Femur (tissue), 1 donor: ENCODE results near the gene DPY19L2.
A peak's percentile ranks its signal among the peaks of the same experiment; 100 is the strongest.
"Not testable (repeated sequence)": the region's sequence is repeated elsewhere in the genome, so short reads cannot be mapped to it uniquely, and the experiment has no call there.

Experiments used
- DNase-seq: peaks from one replicate; pipeline ENCODE4 v3.0.0-alpha.2; 2017

DPY19L2 gene

DNA sequence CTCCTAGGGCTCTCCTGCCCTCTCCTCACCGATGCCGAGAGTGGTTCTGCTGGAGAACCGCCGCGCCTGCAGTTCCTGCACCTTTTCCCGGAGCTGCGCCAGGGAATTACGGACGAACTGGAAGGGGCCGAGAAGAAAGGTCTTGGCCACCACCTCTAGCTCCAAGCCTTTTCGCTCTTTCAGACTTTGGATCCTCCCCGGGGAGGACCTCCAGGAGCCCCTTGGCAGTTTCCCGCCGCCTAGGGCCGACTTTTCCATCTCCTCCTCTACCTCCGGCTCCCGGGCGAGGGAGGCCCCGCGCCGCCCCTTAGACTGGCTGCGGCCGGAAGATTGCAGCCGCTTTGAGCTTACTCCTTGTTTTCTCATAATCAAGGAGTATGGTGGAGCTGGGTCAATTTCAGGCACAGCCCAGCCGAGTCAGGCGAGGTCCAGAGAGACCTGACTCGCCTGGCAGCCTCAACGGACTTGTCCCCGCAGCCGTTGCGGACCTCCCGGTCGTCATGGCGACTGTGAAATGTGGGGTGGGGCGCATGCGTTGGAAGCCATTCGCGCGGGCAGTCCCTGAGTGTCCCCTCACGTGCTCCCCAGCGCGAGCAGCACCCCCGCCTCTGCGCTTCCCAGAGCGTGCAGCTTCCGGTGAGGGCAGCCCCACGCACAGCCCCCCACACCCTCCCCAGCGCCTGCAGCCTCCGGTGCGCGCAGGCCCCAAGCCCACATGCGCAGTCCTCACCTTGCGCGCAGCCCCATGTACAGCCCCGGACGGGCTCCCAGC lies at the start of gene DPY19L2:
DPY19L2 (minus strand) TSS at position 466 of the 772 bp plus-strand sequence; CDS start at position 366, 100 bp downstream.
- DNase-seq, result peak; percentile 83

DNA sequence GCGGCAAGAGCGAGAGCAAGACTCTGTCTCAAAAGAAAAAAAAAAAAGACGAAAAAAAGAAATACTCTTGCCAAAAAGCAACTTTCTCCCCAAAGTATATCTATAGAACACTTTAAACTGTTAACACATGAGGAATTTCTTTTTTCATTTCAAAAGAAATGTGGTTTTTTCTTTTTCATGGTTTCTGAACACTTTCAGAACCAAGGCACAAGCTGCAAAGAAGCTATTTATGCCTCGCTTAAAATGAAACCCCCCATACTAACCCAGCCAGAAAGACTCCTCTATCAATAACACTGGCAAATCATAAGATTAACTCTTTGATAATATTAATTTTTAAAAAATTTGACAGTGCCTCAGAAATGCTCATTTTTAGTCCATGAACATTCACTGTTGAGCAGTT lies 48.6 kb upstream of the DPY19L2 start:
- not testable (repeated sequence) for DNase-seq

DNA sequence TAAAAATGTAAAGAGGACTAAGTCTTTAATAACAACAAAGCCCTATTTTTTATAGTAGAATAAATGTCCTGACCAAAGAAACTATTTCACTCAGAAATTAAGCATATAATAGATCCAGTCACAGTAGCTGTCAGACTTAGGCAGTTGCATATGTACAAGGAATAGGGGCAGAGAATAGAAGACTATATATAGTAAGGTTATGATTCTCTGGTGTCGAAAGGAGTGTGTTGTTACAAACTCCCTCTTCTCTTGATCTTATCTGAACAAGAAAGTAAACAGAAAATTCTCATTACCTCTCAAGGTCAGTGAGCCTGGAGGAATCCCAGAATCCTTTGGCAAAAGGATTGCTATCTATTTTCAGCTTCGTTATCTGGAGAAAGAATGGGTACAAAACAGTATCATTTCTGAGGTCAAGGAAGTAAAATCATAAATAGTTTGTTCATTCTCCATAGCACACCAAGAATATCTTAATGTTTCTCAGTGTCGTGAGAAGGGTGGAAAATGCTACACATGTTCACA lies 46.9 kb upstream of the DPY19L2 start:
- DNase-seq, result not testable (repeated sequence)

DNA sequence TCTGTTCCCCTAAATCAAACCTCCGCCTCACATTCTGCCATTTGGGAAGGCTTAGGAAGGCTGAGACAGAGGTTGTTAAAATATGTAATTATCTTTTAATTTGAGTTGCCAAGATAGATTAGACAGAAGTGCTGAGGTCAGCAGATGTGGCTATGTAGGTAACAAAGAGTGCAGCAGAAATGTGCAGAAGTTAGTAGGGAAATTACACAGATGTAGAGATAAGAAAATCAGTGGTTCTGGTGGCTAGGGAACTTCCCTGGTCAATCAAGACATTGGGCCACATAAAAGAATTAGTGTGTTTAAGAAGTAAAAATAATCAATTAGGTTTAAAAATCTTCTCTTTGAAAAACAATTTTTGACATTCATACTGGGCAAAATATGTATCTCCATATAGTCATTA lies 46.1 kb upstream of the DPY19L2 start:
- DNase-seq, result not testable (repeated sequence)

GRCh38 chr12:63713681-63714075 lies 45.4 kb upstream of the DPY19L2 start:
- not testable (repeated sequence) for DNase-seq

DNA sequence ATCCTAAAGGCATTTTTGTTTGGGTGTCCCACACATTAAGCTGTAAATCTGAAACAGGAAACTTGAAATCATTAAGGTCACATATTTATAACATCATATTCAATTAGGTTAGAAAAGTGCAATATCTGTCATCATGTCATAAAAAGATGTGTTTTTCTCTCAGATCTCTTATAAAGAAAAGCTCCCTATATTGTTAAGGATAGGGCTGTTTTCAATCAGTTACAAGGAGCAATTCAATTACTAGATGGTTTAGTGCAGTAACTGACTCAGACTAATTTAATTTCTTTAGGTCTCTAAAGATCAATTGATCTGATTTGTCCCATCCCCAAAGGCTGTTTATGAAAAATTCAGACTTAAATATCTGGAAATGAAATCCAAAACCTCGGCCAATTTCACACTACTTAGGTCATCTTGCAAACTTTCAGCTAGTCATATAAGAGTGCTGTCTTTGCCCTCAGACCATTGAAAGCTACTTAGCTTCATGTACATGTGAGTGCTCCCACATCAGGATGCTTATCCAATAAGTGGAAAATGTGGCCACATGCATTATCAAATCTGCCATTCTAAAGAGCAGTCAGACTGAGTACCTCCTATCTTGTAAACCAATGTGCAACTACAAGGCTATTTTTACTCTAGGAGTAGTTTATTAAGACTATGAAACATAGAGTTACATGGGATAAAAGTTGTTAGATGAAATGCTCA lies 44.8 kb upstream of the DPY19L2 start:
- not testable (repeated sequence) for DNase-seq

GRCh38 chr12:63712376-63712974 lies 44.2 kb upstream of the DPY19L2 start:
- DNase-seq, result not testable (repeated sequence)

GRCh38 chr12:63711339-63711738 lies 43.0 kb upstream of the DPY19L2 start:
- not testable (repeated sequence) for DNase-seq

- no peak for DNase-seq
Observed at GRCh38 chr12:63706336-63706735, 38.0 kb upstream of the DPY19L2 start.

DNA sequence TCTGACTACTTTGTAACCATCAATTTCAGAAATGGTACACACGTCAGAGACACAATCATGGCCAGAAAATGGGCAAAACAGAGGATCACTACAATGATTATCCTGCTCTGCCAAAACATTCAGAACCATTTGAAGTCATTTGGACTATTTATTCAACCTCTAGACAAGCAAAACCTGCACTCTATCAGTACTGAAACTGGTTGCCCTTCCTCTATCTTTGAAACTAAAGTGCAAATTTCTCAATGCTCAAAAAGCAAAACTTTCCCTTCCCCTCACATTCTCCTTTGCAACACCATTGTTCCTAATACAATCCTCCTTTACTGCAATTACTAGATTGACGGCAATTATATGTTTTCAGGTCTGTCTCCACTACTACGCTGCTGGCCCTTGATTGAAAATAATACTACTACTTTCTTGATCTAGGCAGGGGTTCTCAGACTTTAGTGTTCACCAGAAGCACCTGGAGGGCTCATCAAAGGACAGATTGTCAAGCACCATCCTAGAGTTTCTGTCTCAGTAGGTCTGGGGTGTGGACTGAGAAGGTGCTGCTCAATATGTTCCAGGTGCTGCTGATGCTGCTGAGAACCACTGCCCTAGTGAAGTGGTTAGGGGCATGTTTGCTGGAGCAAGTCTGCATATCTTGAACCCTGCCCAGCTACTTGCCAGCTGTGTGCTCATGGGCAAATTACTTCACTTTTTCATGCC lies 31.5 kb upstream of the DPY19L2 start:
- DNase-seq, result not testable (repeated sequence)

- DNase-seq, result not testable (repeated sequence)
Observed at GRCh38 chr12:63699011-63699410, 30.7 kb upstream of the DPY19L2 start.

DNA sequence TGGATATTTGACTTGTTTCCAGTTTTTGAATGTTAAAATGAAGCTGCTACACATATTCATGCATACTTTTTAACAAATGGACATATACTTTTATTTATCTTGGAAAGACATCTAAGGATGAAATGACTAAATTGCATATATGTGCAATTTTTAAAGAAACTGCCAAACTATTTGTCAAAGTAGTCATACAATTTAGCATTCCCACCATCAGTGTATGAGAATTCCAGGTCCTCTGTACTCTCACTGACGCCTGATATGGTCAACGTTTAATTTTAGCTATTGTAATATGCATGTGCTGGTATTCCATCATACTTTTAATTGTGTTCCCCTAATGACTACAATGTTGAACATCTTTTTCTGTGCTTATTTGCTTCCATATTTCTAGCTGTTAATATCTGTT lies 22.5 kb upstream of the DPY19L2 start:
- not testable (repeated sequence) for DNase-seq

- not testable (repeated sequence) for DNase-seq
Observed at GRCh38 chr12:63689141-63689540, 20.8 kb upstream of the DPY19L2 start.

DNA sequence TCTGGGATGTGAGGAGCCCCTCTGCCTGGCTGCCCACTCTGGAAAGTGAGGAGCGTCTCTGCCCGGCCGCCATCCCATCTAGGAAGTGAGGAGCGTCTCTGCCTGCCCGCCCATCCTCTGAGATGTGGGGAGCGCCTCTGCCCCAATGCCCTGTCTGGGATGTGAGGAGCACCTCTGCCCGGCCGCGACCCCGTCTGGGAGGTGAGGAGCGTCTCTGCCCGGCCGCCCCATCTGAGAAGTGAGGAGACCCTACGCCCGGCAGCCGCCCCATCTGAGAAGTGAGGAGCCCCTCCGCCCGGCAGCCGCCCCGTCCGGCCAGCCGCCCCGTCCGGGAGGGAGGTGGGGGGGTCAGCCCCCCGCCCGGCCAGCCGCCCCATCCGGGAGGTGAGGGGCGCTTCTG lies 18.3 kb upstream of the DPY19L2 start:
- not testable (repeated sequence) for DNase-seq

- DNase-seq, result not testable (repeated sequence)
Observed at GRCh38 chr12:63685789-63686188, 17.5 kb upstream of the DPY19L2 start.

- not testable (repeated sequence) for DNase-seq
Observed at GRCh38 chr12:63682617-63683016, 14.3 kb upstream of the DPY19L2 start.

DNA sequence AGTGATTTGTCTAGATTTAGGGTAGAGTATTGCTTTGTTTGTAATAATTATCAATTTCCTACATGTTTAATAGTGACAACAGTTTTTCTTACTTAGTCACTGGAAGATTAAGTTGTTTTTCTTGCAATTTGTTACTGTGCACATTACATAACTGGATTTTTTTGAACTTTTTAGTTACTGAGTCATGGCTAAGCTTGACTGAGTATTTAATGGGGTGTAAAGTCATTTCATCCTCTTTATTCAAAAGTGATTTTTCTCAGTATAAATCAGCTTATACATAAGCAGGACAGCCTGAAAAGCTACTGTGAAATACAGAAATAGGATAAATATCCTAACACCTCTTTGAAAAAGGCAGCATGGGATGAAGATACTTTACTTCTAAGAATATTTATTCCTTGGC lies 12.5 kb upstream of the DPY19L2 start:
- not testable (repeated sequence) for DNase-seq

GRCh38 chr12:63672550-63672949 lies 4.3 kb upstream of the DPY19L2 start:
- DNase-seq, result not testable (repeated sequence)

GRCh38 chr12:63669936-63670335 lies 1.6 kb upstream of the DPY19L2 start:
- DNase-seq, result not testable (repeated sequence)

DNA sequence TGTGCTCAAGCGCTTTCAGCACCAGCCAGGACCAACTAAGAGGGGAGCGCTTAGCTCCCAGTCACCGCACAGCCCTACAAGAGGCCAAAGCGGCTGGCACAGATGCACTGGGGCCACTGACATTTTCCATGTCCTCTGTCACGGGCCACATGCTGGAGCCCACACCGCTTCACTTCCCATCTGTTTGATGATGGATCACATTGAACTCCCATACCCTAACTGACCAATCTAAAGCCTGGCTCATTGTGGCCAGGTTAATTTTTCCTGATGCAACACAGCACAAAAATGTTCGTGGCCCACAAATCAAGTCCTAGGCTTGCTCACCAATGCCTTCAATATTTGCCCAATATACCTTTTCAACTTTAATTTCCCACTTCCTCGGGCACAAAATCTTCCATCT lies 1.1 kb upstream of the DPY19L2 start:
- DNase-seq, result not testable (repeated sequence)

- peak; percentile 35 for DNase-seq
Observed at GRCh38 chr12:63668800-63669365, 590 bp upstream of the DPY19L2 start.

GRCh38 chr12:63663005-63663404 lies 5.3 kb downstream of the DPY19L2 start:
- not testable (repeated sequence) for DNase-seq
